Vagina (tissue), 2 donors: Measurements from ENCODE around the gene GALNTL6. TPM values are rescaled to one million over a fixed set of nuclear protein-coding genes. Genes with fewer than 3 reads are reported as not detected.

Experiments used
- DNase-seq, 2 donors: peaks; one replicate each; pipeline ENCODE4 v3.0.0-alpha.2; 2017; ENCODE audit errors: extremely low spot score in 2 of 2
- H3K27ac ChIP-seq: fragments of 200-600 bp; sonication (generic); one replicate; pipeline ENCODE4 v1.5.1; 2019
- H3K27me3 ChIP-seq: fragments of 200-600 bp; sonication (generic); one replicate; pipeline ENCODE4 v1.5.1; 2019
- H3K36me3 ChIP-seq, 2 donors: fragments of 200-600 bp; sonication (generic); one replicate each; pipeline ENCODE4 v1.5.1; 2017 to 2019
- H3K4me1 ChIP-seq: fragments of 200-600 bp; sonication (generic); one replicate; pipeline ENCODE4 v1.5.1; 2019
- H3K4me3 ChIP-seq, 2 donors: fragments of 200-600 bp; sonication (generic); 1 replicate in 1 of 2; 2 replicates in 1 of 2; pipeline ENCODE4 v1.5.1; 2016 to 2019
- H3K9me3 ChIP-seq: fragments of 200-600 bp; sonication (generic); one replicate; pipeline ENCODE4 v1.5.1; 2019
- POLR2A ChIP-seq, 2 donors: fragments of 450-650 bp; IDR thresholded peaks; one replicate each; pipeline ENCODE4 v1.6.1; 2017; ENCODE audit warnings: antibody characterized with exemption in 2 of 2, mild to moderate bottlenecking in 2 of 2, moderate library complexity in 2 of 2
- POLR2AphosphoS5 ChIP-seq, 2 donors: sonication (generic); formaldehyde crosslinking; IDR thresholded peaks; one replicate each; pipeline ENCODE4 v1.9.0; 2017; ENCODE audit warnings: antibody characterized with exemption in 2 of 2, mild to moderate bottlenecking in 2 of 2, low read depth in 1 of 2; ENCODE audit not compliant: insufficient read depth in 1 of 2
- intact Hi-C: fragments of 100-400 bp; cut with DNase I; formaldehyde crosslinking; loops from one replicate; pipeline ENCODE4 v1.15.1; 2023
- total RNA-seq: library from RNA; depleted of rRNA; stranded (reverse); fragments of >200 nt; gene quantifications from one replicate; pipeline ENCODE4 v1.2.3, GENCODE V29; 2016
- TF ChIP-seq, protein P1 (sequence below), 3 experiments: fragments of 450-650 bp in 2 of 3; fragments of 200-600 bp in 1 of 3; sonication (generic) in 1 of 3; IDR thresholded peaks; one replicate each; pipeline ENCODE4 v1.5.1; 2017 to 2019; ENCODE audit warnings: antibody characterized with exemption in 3 of 3, mild to moderate bottlenecking in 2 of 3, moderate library complexity in 2 of 3

The GALNTL6 gene
- total RNA-seq, 1 donor from 2014 or later, result 0.74 TPM

DNA sequence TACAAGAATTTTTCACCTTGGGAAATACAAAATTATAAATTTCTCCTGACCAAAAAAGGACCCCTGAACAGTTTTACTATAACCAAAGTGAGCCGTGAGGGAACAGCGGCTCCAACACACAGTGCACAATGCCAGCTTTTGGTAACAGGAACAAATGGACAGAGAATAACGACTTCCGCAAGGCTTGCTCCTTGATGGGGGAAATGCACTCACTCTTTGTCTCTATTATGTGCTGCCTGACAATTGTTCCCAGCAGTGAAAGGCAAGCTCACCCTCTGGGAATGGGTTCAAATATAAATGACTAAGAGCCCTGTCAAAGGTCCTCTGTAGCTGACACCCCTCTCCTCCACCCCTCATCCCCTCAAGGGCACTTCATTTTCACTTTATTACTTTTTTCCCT is 1029.6 kb downstream of the GALNTL6 start:
- H3K36me3 ChIP-seq, result no peaks in the 10 kb centered on the region
- no peak overlapping the region for H3K27ac ChIP-seq
- no peak for DNase-seq
- no peaks in the 10 kb centered on the region for H3K4me1 ChIP-seq
- H3K9me3 ChIP-seq, result no peaks in the 10 kb centered on the region
- no peaks in the 10 kb centered on the region for H3K27me3 ChIP-seq
- intact Hi-C loops, result no loop called here
- H3K4me3 ChIP-seq, result no peak overlapping the region
- TF ChIP-seq, protein P1, sequence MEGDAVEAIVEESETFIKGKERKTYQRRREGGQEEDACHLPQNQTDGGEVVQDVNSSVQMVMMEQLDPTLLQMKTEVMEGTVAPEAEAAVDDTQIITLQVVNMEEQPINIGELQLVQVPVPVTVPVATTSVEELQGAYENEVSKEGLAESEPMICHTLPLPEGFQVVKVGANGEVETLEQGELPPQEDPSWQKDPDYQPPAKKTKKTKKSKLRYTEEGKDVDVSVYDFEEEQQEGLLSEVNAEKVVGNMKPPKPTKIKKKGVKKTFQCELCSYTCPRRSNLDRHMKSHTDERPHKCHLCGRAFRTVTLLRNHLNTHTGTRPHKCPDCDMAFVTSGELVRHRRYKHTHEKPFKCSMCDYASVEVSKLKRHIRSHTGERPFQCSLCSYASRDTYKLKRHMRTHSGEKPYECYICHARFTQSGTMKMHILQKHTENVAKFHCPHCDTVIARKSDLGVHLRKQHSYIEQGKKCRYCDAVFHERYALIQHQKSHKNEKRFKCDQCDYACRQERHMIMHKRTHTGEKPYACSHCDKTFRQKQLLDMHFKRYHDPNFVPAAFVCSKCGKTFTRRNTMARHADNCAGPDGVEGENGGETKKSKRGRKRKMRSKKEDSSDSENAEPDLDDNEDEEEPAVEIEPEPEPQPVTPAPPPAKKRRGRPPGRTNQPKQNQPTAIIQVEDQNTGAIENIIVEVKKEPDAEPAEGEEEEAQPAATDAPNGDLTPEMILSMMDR (IDR thresholded peaks at IDR 0.05), result no peak
- TF ChIP-seq POLR2A (IDR thresholded peaks at IDR 0.05) (no peak), POLR2AphosphoS5 (IDR thresholded peaks at IDR 0.05; ENCODE audit: insufficient read depth in 1 of 2, low read depth in 1 of 2) (no peak)

DNA sequence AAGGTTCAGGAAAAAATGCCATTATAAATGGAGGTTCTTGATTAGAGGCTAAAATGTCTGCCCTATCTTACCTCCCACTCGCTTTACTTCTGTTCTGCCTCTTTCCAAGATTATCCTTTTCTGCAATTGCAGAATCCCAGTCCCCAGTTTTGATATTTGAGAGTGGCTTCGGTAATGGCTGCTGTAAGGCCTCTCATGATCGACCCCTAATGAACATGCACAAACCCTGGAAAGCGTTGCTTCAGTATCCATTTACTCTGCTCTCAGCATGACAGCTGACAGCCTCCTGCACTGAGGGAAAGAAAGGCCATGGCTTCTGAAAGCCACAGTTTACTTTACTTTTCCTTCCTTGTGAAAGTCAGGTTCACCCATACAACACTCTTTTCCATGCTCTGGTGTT is 1030.0 kb downstream of the GALNTL6 start:
- Histone ChIP-seq H3K27ac (no peak overlapping the region), H3K27me3 (no peaks in the 10 kb centered on the region), H3K9me3 (no peaks in the 10 kb centered on the region), H3K4me3 (no peak overlapping the region), H3K4me1 (no peaks in the 10 kb centered on the region), H3K36me3 (no peaks in the 10 kb centered on the region)
- intact Hi-C loops, result no loop called here
- no peak for DNase-seq
- no peak for TF ChIP-seq POLR2AphosphoS5 (IDR thresholded peaks at IDR 0.05; ENCODE audit: insufficient read depth in 1 of 2, low read depth in 1 of 2)
- TF ChIP-seq POLR2A (IDR thresholded peaks at IDR 0.05), result no peak
- TF ChIP-seq, protein P1 (IDR thresholded peaks at IDR 0.05), result no peak

DNA sequence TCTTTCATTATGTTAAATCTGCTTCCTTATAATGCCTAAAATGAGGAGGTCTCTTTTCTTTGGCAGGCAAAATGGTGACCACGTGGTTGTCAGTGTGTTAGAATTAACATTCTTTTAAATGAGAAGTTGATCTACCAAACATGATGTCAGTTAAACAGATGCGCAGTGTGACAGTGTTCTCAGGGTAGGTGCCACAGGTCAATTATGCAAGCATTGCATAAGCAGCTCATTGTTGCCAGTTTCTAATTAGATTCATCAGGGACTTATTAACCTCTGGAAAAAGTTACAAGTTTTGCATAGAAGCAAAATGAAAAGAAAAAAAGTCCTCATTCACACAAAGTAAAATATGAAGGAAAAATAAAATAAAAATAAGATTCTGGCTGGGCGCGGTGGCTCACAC is 1031.4 kb downstream of the GALNTL6 start:
- Histone ChIP-seq H3K36me3 (no peaks in the 10 kb centered on the region), H3K27ac (no peak overlapping the region), H3K9me3 (no peaks in the 10 kb centered on the region), H3K4me1 (no peaks in the 10 kb centered on the region), H3K27me3 (no peaks in the 10 kb centered on the region), H3K4me3 (no peak overlapping the region)
- DNase-seq, result no peak
- TF ChIP-seq, protein P1 (IDR thresholded peaks at IDR 0.05), result no peak
- TF ChIP-seq POLR2A (IDR thresholded peaks at IDR 0.05) (no peak), POLR2AphosphoS5 (IDR thresholded peaks at IDR 0.05; ENCODE audit: insufficient read depth in 1 of 2, low read depth in 1 of 2) (no peak)
- intact Hi-C loops, result no loop called here

DNA sequence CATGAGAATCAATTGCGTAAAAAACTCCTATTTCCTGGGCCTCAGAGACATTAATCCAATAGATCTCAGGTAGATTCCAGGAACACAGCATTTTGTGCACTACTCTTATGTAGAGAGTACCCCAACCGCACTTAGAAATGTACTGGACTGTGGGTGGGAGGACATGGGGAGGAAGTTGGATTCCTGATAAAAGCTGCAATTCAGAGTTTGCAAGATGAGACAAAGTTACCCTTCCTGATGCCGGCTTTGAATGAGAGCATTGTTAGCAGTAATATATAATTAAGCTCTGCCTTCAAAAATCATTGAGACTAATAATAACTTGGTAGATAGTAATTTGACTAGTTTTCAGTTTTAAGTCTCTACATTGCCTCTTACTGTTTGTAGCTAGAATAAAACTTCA is 1032.1 kb downstream of the GALNTL6 start:
- H3K9me3 ChIP-seq, result no peaks in the 10 kb centered on the region
- TF ChIP-seq POLR2A (IDR thresholded peaks at IDR 0.05) (no peak), POLR2AphosphoS5 (IDR thresholded peaks at IDR 0.05; ENCODE audit: insufficient read depth in 1 of 2, low read depth in 1 of 2) (no peak)
- TF ChIP-seq, protein P1 (IDR thresholded peaks at IDR 0.05), result no peak
- H3K27ac ChIP-seq, result no peak overlapping the region
- DNase-seq, result no peak
- intact Hi-C loops, result no loop called here
- no peaks in the 10 kb centered on the region for H3K4me1 ChIP-seq
- H3K4me3 ChIP-seq, result no peak overlapping the region
- no peaks in the 10 kb centered on the region for H3K27me3 ChIP-seq
- H3K36me3 ChIP-seq, result no peaks in the 10 kb centered on the region

DNA sequence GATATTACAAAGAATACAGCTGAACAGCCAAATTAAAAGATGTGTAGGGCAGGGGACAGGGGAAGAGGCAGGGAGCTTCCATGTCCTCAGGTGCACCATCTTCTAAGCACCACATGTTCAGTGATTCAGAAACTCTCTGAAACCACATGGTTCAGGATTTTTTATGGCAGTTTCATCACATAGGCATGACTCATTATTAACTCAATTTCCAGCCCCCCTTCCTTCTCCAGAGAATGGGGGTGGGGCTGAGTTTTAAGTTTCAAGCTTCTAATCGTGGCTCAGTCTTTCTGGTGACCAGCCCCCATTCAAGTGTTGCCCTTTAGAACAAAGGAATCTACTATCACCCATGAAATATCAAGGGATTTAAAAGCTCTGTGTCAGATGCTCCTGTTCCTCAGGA is 1037.6 kb downstream of the GALNTL6 start:
- no peak for DNase-seq
- TF ChIP-seq POLR2A (IDR thresholded peaks at IDR 0.05) (no peak), POLR2AphosphoS5 (IDR thresholded peaks at IDR 0.05; ENCODE audit: insufficient read depth in 1 of 2, low read depth in 1 of 2) (no peak)
- TF ChIP-seq, protein P1 (IDR thresholded peaks at IDR 0.05), result no peak
- Histone ChIP-seq H3K36me3 (no peaks in the 10 kb centered on the region), H3K4me3 (no peak overlapping the region), H3K27ac (no peak overlapping the region), H3K27me3 (no peaks in the 10 kb centered on the region), H3K4me1 (no peaks in the 10 kb centered on the region), H3K9me3 (no peaks in the 10 kb centered on the region)
- intact Hi-C loops, result no loop called here
